NCI-H1930 (cell line): ENCODE results near the gene SLC28A2.
"Not testable (repeated sequence)": the region's sequence is repeated elsewhere in the genome, so short reads cannot be mapped to it uniquely, and the experiment has no call there.

Experiments used
- DNase-seq, 2 experiments: peaks; one replicate each; lab custom pipeline; 2025; lab: John Stamatoyannopoulos, UW

The SLC28A2 gene

DNA sequence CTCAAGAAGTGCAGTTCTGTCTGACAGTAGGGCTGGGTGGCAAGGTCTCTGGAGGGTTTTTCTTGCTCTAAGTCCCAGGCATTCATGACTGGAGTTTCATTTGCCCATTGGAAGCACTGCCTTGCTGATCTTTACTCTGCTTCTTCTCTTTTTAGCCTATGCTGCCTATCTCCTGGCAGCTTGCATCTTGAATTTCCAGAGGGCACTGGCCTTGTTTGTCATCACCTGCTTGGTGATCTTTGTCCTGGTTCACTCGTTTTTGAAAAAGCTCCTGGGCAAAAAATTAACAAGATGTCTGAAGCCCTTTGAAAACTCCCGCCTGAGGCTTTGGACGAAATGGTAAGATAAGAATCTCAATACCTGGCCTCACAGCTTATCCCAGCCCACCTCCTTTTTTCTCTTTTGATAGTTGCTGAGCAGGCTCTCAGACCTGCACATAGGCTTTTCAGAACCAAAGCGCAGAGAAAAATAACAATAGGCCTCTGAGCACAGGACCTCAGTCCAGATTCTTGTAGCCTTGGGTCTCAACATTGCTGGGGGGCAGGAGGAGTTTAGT lies 10.9 kb downstream of the SLC28A2 start:
- DNase-seq = no peak

DNA sequence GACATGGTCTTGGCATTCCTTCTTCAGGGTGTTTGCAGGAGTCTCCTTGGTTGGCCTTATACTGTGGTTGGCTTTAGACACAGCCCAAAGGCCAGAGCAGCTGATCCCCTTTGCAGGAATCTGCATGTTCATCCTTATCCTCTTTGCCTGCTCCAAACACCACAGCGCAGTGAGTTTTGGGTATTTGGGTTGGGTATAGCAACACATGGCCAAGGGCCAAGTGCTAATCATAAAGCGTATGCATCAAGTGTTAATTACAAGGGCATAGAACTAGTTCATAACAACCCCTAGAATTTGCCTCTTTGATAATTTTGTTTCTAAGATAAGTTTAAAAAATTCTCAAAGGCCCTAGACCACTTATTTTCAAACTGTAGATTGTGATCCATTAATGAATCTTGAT lies 11.8 kb downstream of the SLC28A2 start:
- no peak for DNase-seq

DNA sequence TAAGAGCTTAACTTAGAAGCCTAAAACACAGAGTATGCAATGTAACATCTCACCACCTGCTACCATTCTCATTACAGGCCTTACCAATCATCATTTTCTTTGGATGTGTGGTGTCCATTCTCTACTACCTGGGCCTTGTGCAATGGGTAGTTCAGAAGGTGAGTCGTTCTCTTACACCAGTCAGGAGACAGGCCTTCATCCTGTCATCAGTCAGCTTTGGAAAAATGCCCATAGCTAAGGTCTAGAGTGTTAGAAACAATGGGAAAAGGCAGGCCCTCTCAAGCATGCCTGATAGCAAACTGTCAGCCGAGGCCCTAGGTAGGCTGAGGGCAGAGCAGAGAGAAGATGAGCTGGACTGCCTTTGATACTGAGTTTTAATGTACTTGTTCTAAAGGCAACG lies 13.5 kb downstream of the SLC28A2 start:
- DNase-seq = no peak

DNA sequence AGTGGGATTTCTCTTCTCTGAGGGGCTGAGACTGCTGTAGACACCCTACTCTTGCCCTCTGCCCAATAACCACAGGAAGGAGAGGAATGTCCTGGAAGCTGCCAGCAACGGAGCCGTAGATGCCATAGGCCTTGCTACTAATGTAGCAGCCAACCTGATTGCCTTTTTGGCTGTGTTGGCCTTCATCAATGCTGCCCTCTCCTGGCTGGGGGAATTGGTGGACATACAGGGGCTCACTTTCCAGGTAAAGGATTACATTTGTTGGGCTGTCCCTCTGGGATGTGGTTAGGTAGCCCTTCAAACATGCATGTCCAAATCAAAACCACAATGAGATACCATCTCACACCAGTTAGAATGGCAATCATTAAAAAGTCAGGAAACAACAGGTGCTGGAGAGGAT lies 16.1 kb downstream of the SLC28A2 start:
- no peak for DNase-seq

DNA sequence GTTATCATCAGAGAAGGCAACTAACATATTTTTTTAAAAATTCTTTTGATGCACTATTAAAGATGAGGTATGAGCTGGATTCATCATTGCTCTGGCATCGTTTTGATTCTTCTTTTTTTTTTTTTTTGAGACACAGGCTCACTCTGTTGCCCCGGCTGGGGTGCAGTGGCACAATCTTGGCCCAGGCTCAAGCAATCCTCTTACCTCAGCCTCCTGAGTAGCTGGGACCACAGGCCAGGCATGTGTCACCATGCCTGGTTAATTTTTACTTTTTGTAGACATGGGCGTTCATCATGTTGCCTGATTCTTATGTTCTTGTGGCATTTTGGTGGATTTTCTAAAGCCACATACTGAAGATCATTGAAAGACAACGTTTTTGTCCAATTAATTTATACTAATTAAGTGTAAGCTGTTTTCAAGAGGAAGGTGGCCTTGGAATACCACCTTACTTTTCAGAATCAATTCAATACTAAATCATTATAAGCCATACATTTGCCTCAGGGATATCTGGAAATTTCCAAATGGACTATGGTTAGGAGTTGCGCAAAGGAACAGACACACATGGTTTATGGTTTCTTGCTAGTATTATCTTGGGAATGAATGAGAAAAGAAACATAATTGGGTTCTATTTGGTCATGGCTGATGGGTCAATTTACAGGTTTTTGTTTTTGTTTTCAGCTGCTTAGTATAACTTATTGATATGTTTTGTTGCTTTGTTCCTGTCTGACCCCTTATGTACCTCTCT lies 22.8 kb downstream of the SLC28A2 start:
- DNase-seq = no peak

DNA sequence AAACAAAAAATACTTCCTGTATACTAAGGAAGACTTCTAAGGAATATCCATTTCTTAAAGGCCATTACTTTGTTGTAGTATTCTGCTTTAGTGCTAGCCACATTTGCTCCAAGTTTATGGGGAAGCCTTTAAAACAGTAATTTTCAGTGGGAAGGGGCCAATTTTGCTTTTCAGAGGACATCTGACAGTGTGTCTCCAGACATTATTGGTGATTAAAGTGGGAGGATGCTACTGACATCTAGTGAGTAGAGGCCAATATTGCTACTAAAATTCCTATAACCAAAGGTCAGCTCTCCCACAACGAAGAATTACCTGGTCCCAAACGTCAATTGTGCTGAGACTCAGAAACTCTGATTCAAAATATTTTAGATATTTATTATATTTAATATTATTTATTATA lies 24.8 kb downstream of the SLC28A2 start:
- peak in 1 of 2 experiments; percentile 17 for DNase-seq

DNA sequence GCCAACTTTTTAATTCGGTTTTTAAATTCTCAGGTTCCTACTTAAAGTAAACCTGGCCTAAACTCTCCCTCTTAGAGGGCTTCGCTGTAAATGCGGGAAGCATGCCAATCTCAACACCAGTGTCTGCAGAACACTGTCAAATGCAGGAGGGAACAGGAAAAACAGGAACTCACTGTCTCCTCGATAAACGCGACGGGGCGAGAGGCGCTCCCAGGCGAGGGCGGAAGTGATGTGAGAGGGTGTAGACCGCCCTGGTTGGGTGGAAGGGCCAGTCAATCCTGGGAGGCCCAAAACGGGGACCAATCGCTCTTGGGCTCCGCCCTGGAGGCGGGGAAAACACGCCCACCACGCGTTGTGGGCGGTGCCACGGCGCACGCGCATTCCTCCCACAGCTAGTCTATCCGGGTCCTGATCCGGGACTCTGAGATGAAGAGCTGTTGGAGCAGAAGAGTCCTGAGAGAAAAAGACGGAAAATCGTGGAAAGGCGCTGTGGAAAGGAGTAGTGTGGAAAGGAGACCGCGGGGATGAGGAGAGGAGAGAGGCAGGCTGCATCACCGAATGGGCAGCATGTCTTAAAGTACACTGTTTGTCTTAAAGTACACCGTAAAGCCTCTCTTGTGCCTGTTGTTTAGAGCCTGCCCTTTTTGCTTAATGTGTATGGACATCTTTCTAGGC lies 27.1 kb downstream of the SLC28A2 start:
- DNase-seq = peak; percentile 91 to 96

DNA sequence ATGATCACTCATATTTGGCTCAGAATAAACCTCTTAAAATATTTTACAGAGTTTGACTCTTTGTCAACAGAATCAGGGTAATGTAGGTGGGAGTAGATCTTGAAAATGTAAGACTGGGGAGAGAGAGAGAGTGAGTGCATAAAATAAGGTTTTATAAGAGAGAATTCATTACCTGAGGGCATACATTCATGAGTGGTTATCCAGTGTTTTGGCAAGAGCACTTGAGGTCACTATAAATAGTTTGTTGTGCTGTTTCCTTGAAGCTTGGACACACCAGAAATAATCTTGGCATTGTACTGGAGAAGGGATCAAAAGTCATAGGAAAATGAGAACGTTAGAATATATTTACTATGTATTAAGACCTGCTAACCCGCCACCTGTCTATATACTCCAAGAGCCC lies 33.4 kb downstream of the SLC28A2 start:
- no peak for DNase-seq

DNA sequence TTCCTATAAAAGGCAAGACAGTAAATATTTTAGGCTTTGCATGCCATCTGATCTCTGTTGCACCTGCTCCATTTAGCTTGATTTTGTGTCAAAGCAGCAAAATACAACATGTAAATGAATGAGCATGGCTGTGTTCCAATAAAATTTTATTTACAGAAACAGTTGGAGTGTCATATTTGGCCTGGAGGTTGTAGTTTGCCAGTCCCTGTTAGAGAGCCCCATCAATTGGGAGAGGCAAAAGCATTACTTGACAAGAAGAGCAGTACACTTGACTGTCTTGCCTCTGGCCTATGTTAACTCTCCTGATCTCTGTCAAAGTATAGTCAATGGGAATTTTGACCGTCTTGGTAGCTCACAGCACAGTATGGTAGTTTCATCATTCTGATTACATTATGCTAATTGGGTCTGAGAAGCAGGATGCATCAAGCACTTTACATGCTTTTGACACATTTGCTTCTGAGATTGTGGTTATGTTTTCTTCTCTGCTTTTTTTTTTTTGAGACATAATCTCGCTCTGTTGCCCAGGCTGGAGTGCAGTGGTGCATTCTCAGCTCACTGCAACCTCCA lies 35.4 kb downstream of the SLC28A2 start:
- no peak for DNase-seq

DNA sequence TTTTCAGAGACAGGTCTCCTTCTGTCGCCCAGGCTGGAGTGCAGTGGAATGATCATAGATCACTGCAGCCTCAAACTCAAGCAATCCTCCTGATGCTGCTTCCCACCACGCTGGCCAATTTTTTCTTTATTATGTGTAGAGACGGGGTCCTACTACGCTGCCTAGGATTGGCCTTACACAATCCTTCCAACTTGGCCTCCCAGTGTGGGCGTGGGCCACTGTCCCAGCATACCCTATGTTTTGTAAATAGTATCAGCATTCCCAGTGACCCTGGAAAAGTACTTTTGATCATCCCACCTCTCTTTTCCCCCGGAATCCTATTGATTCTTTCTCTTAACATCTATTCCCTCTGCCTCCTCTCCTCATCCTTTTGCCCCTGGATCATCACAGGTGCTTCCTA lies 36.9 kb downstream of the SLC28A2 start:
- DNase-seq = no peak

DNA sequence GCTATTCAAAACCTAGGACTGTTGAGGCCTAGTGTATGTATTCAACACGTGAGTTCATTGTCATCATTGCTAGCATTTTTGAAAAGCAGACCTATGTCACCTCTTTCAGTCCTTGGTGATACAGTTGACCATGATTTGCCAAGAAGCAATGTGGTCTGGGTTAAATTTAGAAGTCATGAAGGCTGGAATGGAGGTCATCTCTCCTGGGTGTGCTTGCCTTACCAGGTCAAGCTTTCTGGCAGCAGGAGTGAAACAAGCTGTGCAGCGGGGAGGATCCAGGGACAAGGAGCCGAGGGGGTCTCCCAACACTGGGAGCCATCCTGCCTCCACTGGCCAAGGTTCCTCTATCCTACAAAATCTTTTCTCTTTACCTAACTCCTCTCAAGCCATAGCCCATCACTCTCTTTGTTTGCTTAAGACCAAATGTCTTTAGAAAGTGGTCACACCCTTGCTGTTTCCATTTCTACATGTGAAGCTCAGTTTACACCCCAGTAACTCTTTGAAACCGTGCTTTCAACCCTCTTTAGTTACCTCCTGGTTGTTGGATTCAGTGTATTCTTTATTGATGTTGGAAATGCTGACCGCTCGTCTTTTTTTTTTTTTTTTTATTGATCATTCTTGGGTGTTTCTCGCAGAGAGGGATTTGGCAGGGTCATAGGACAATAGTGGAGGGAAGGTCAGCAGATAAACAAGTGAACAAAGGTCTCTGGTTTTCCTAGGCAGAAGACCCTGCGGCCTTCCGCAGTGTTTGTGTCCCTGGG lies 40.0 kb downstream of the SLC28A2 start:
- DNase-seq = no peak

DNA sequence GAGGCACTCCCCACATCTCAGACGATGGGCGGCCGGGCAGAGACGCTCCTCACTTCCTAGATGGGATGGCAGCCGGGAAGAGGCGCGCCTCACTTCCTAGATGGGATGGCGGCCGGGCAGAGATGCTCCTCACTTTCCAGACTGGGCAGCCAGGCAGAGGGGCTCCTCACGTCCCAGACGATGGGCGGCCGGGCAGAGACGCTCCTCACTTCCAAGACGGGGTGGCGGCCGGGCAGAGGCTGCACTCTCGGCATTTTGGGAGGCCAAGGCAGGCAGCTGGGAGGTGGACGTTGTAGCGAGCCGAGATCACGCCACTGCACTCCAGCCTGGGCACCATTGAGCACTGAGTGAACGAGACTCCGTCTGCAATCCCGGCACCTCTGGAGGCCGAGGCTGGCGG lies 41.3 kb downstream of the SLC28A2 start:
- DNase-seq = not testable (repeated sequence)

DNA sequence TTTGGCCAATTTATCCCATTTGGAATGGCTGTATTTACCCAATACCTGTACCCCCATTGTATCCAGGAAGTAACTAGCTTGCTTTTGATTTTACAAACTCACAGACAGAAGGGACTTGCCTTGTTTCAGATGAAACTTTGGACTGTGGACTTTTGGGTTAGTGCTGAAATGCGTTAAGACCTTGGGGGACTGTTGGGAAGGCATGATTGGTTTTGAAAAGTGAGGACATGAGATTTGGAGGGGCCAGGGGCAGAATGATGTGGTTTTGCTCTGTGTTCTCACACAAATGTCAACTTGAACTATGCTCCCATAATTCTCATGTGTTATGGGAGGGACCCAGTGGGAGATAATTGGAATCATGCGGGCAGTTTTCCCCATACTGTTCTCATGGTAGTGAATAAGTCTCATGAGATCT lies 46.9 kb downstream of the SLC28A2 start:
- not testable (repeated sequence) for DNase-seq

DNA sequence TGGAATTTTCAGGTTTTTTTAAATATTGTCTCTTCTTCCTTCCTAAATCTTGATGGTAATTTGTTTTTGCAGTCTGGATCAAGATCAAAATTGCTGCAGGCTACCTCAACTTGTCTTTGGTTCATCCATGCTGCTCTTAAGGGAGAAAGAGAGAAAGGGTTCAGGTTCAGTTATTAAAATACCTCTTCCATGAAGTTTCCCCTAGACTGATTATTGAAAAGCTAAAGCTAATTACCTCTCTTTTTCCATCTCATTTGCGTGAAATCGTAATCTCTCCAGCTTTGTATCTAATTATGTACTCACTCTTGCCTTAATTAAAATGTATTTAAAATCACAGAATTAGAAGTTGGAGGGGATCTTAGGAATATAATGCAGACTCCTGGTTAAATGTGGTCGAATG lies 52.7 kb downstream of the SLC28A2 start:
- no peak for DNase-seq

DNA sequence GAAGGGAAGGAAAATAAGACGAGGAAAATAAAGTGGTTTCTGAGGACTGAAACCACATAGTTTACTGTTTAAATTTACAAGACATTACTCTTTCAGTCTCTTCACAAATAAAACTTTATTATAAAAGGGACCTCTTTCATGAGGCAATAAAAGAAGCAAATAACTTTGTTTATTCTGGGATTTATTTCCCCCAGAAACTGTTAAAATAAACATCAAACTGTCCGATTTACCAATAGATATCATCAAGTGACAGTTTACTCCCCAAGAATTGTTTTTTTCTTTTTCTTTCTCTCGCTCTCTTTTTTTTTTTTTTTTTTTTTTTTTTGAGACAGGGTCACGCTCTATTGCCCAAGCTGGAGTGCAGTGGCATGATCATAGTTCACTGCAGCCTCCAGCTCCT lies 54.1 kb downstream of the SLC28A2 start:
- no peak for DNase-seq

DNA sequence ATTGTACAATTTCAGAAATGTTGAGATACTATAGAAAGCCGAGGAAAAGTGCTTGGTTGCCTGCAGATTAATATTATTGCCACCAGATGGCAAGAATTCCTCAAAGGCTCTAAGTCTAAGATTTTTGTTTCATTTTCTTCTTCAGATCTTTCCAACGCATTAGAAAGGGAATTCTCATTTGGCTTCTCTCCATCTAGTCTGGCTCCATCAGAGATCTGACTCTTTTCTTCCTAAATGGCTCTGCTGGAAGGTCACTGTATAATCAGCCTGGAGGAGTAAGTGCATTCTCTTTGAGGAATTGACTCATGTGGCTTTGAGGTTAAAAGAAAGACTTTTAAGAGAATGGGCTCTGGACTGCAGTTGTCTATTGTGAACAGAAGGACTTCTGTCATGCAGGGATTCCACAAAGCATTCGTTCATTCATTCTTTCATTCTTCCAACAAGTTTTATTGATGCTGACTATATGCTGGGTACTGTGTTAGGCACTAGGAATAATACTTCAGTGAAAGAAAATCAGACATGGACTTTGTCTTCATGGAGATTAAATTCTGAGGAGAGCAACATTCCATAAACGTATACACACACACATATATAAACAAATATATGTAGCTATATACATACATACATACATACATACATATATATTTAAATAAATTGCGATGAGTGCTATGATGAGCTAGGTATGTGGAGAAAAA lies 55.3 kb downstream of the SLC28A2 start:
- no peak for DNase-seq

DNA sequence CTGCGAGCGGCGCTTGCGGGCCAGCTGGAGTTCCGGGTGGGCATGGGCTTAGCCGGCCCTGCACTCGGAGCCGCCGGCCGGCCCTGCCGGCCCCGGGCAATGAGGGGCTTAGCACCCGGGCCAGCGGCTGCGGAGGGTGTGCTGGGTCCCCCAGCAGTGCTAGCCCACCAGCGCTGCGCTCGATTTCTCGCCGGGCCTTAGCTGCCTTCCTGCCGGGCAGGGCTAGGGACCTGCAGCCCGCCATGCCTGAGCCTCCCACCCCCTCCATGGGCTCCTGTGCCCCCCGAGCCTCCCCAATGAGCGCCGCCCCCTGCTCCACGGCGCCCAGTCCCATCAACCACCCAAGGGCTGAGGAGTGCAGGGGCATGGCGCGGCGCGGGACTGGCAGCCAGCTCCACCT lies 62.1 kb downstream of the SLC28A2 start:
- DNase-seq = not testable (repeated sequence)

DNA sequence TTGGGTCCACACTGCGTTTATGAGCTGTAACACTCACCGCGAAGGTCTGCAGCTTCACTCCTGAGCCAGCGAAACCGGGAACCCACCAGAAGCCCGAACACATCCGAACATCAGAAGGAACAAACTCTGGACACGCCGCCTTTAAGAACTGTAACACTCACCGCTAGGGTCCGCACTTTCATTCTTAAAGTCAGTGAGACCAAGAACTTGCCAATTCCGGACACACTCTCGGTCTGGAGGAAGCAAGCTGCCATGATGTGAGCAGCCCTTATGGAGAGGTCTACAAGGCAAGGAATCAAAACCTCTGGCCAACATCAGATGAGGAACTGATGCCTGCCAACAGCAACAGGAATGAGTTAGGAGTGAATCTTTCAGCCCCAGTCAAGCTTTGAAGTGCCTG lies 62.9 kb downstream of the SLC28A2 start:
- DNase-seq = no peak

DNA sequence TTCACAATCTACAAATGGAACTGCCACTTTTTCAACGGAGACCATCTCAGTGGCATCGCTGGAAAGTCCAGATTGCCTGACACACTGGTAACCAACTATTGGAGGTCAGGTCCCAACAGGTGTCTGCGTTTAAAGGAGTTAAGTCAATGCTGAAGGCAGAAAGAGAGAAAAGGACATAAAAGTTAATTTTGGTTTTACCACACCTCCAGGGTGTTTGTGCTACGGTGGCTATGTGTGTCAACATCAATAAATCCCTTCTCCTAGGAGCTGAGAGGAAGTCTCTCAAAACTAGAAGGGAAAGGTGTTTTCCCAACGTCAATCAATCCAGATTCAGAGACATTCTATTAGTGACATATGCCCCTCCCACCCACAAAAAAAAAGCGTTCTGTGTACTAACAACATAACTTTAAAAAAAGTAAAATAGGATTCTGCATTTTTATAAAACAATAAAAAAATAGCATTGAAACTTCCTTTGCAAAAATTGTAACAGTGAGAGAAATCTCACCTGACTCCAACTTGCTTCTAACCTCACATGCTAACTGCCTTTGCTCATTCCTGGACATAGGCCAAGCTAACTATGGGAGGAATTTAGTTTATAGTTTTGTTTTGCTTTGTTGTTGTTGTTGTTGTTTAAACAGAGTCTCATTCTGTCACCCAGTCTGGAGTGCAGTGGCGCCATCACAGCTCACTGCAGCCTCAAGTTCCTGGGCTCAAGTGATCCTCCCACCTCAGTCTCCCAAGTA lies 67.6 kb downstream of the SLC28A2 start:
- DNase-seq = no peak

DNA sequence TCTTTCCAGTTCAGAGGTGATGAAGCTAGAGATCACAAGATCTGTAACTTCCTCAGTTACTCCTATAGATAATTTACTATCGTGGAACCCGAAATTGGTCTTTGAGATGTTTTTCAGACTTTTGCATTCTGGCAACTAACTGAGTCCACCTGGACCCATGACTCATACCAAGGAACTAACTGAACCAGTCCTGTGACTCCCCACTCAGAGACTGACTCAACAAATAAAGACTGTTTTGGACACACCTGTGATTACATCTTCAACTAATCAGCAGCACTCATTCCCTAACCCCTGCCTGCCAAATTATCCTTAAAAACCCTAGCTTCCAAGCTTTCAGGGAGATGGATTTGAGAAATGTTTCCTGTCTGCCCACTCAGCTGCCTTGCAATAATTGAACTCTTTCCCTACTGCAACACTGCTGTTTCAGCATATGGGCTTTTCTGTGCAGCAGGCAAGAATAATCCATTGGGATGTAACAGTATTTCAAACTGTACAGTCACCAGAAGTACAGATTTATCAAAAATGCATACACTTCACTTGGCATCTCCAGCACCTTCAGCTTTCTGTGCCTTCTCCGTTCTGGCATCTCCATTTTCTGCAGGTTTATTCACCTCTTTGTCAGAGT lies 68.7 kb downstream of the SLC28A2 start:
- DNase-seq = no peak

DNA sequence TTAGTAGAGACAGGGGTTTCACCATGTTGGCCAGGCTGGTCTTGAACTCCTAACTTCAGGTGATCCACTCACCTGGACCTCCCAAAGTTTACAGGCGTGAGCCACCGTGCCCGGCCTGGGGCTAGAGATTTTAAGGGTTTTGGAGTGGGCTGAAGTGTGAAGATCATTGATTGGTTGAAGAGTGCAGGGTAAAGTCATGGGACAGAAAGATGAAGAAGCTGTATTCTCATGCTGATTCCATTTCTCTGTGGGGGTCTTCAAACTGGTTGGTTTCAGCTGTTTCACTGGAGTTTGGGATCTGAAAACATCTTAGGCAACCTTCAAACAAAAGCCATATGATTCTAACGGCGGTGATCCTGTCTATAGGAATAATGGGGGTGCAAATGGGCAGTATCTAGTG lies 74.2 kb downstream of the SLC28A2 start:
- no peak for DNase-seq
